ENCODE measurements around the gene C17orf78.

Gene C17orf78

GRCh38 chr17:37410357-37410756 is 34.6 kb downstream of the C17orf78 start:
- no peak for TF ChIP-seq EZH2phosphoT487 (IDR thresholded peaks at IDR 0.05; ENCODE audit: borderline replicate concordance, low read length)
- no peak for TF ChIP-seq CTCF (IDR thresholded peaks at IDR 0.05; ENCODE audit: low read depth, low read length, poor library complexity, severe bottlenecking)
- peaks cover 23% of the 10 kb centered on the region for H3K4me1 ChIP-seq (ENCODE audit: control insufficient read depth, low read length)
- no peaks in the 10 kb centered on the region for H3K27me3 ChIP-seq (ENCODE audit: control insufficient read depth, low read length)
- H3K9me2 ChIP-seq (replicated peaks; ENCODE audit: control insufficient read depth, low read length): no peaks in the 10 kb centered on the region
- no peaks in the 10 kb centered on the region for H4K20me1 ChIP-seq (ENCODE audit: control insufficient read depth, insufficient read depth, low read depth, low read length)
- peaks cover 73% of the 10 kb centered on the region for H3K79me2 ChIP-seq (ENCODE audit: control insufficient read depth, low read length)
- H3K4me2 ChIP-seq (ENCODE audit: low read length): no peak overlapping the region
- no peak overlapping the region for H3K4me3 ChIP-seq (ENCODE audit: low read length)
- no peaks in the 10 kb centered on the region for H3K9me3 ChIP-seq (ENCODE audit: control insufficient read depth, insufficient read depth, low read length)
- H3K27ac ChIP-seq (ENCODE audit: low read depth, low read length): no peak overlapping the region
- H3F3A ChIP-seq (ENCODE audit: control insufficient read depth, insufficient read depth): no peaks in the 10 kb centered on the region; the same call in 1 of the 2 replicates
- peaks cover 80% of the 10 kb centered on the region for H3K36me3 ChIP-seq (ENCODE audit: control insufficient read depth, low read length)

- Histone ChIP-seq H3K4me1 (ENCODE audit: control insufficient read depth, low read length) (peaks cover under 1% of the 10 kb centered on the region), H3K79me2 (ENCODE audit: control insufficient read depth, low read length) (peaks cover 52% of the 10 kb centered on the region), H3K27me3 (ENCODE audit: control insufficient read depth, low read length) (no peaks in the 10 kb centered on the region), H3K27ac (ENCODE audit: low read depth, low read length) (no peak overlapping the region), H4K20me1 (ENCODE audit: control insufficient read depth, insufficient read depth, low read depth, low read length) (no peaks in the 10 kb centered on the region), H3K9me3 (ENCODE audit: control insufficient read depth, insufficient read depth, low read length) (no peaks in the 10 kb centered on the region), H3F3A (ENCODE audit: control insufficient read depth, insufficient read depth) (no peaks in the 10 kb centered on the region), H3K4me3 (ENCODE audit: low read length) (no peak overlapping the region), H3K4me2 (ENCODE audit: low read length) (no peak overlapping the region), H3K36me3 (ENCODE audit: control insufficient read depth, low read length) (peaks cover 79% of the 10 kb centered on the region), H3K9me2 (replicated peaks; ENCODE audit: control insufficient read depth, low read length) (no peaks in the 10 kb centered on the region)
- no peak for TF ChIP-seq EZH2phosphoT487 (IDR thresholded peaks at IDR 0.05; ENCODE audit: borderline replicate concordance, low read length)
- TF ChIP-seq CTCF (IDR thresholded peaks at IDR 0.05; ENCODE audit: low read depth, low read length, poor library complexity, severe bottlenecking): no peak
These were observed 38.2 kb downstream of the C17orf78 start for GRCh38 chr17:37413875-37414519.

GRCh38 chr17:37417852-37418251 is 42.1 kb downstream of the C17orf78 start:
- Histone ChIP-seq H3K9me2 (replicated peaks; ENCODE audit: control insufficient read depth, low read length) (no peaks in the 10 kb centered on the region), H3K4me1 (ENCODE audit: control insufficient read depth, low read length) (no peaks in the 10 kb centered on the region), H3K27me3 (ENCODE audit: control insufficient read depth, low read length) (no peaks in the 10 kb centered on the region), H3K79me2 (ENCODE audit: control insufficient read depth, low read length) (peaks cover 39% of the 10 kb centered on the region), H4K20me1 (ENCODE audit: control insufficient read depth, insufficient read depth, low read depth, low read length) (no peaks in the 10 kb centered on the region), H3K36me3 (ENCODE audit: control insufficient read depth, low read length) (peaks cover 68% of the 10 kb centered on the region), H3K4me3 (ENCODE audit: low read length) (no peak overlapping the region), H3K27ac (ENCODE audit: low read depth, low read length) (no peak overlapping the region), H3F3A (ENCODE audit: control insufficient read depth, insufficient read depth) (no peaks in the 10 kb centered on the region), H3K4me2 (ENCODE audit: low read length) (no peak overlapping the region), H3K9me3 (ENCODE audit: control insufficient read depth, insufficient read depth, low read length) (no peaks in the 10 kb centered on the region)
- TF ChIP-seq CTCF (IDR thresholded peaks at IDR 0.05; ENCODE audit: low read depth, low read length, poor library complexity, severe bottlenecking): no peak
- no peak for TF ChIP-seq EZH2phosphoT487 (IDR thresholded peaks at IDR 0.05; ENCODE audit: borderline replicate concordance, low read length)
